KG1 (cell line): ENCODE data around the gene SLC25A23.

ENCODE experiments used
- DNase-seq: peaks from one replicate; lab custom pipeline; 2025; lab: John Stamatoyannopoulos, UW

SLC25A23 gene

GRCh38 chr19:6481541-6482342 lies 22.1 kb upstream of the SLC25A23 start, which contains the start of gene DENND1C:
Gene DENND1C (minus strand): TSS chr19:6481787. CDS start chr19:6481695, 92 bp downstream.
- DNase-seq, result peak; percentile 54

- DNase-seq, result no peak
Measured at GRCh38 chr19:6480848-6481415, 21.3 kb upstream of the SLC25A23 start.

- DNase-seq, result no peak
Measured at GRCh38 chr19:6479836-6480398, 20.3 kb upstream of the SLC25A23 start.

- no peak for DNase-seq
Measured at GRCh38 chr19:6478815-6479214, 19.2 kb upstream of the SLC25A23 start.

GRCh38 chr19:6476896-6477431 lies 17.4 kb upstream of the SLC25A23 start:
- DNase-seq, result no peak

- no peak for DNase-seq
Measured at GRCh38 chr19:6476155-6476895, 16.7 kb upstream of the SLC25A23 start.

GRCh38 chr19:6475321-6476108 lies 15.9 kb upstream of the SLC25A23 start:
- no peak for DNase-seq

- no peak for DNase-seq
Measured at GRCh38 chr19:6473647-6474046, 14.1 kb upstream of the SLC25A23 start.

GRCh38 chr19:6472713-6473112 lies 13.1 kb upstream of the SLC25A23 start:
- no peak for DNase-seq

GRCh38 chr19:6471076-6471475 lies 11.5 kb upstream of the SLC25A23 start:
- DNase-seq, result no peak

GRCh38 chr19:6470173-6470572 lies 10.6 kb upstream of the SLC25A23 start:
- no peak for DNase-seq

- no peak for DNase-seq
Measured at GRCh38 chr19:6467384-6467783, 7.8 kb upstream of the SLC25A23 start.

GRCh38 chr19:6466526-6467248 lies 7.1 kb upstream of the SLC25A23 start:
- no peak for DNase-seq

GRCh38 chr19:6465663-6466062 lies 6.1 kb upstream of the SLC25A23 start:
- no peak for DNase-seq

- DNase-seq, result no peak
Measured at GRCh38 chr19:6465006-6465405, 5.4 kb upstream of the SLC25A23 start.

- DNase-seq, result no peak
Measured at GRCh38 chr19:6464070-6464873, 4.7 kb upstream of the SLC25A23 start, which contains the start of gene CRB3. Gene CRB3 (plus strand): TSS chr19:6464271. CDS start chr19:6464702, 431 bp downstream.

GRCh38 chr19:6460099-6460884 lies 700 bp upstream of the SLC25A23 start:
- DNase-seq, result peak; percentile 94

GRCh38 chr19:6458695-6459261 lies 814 bp downstream of the SLC25A23 start:
- no peak for DNase-seq
